Measurements from ENCODE around the gene CAMK2N1.

DNA sequence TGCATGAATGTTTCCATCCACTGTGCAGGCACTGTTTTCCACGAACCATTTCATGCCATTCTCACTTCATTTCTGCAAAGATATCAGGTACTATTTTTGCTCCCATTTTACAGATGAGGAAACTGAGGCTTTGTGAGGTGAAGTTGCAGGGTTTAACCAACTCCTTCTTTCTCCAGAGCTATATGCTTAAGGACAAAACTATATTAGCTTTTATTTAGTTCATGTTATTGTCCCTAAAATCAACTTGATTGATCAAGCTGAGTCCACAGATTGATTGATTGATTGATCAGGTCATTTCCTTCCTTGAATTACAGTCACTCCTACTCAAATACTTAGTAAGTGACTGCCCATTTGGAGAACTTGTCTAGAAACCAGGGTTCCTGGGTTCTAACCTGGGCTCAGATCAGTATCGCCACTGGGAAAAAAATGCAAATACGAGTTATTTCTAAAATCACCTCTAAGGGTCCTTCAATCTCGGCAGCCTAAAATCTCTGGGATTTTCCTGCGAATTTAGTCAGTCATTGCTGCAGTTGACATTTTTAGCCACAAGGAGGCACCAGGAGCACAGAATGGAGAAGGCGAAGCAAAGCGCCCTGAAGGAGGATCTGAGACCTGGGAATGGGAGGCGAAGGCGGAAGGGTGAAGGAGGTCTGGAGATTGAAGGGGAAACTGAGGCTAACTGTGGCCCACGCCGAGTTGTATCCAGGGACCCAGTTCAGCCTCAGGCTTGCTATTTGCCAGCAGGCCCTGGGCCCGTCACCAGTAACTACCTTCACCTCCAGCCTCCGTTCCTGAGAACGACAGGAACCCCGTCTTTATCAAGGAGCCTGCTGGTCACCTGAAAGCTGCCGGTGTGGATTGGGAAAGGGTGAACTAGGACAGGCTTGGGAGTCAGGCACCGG is 36.2 kb upstream of the CAMK2N1 start:
- TF ChIP-seq POLR2AphosphoS5 (IDR thresholded peaks at IDR 0.05; ENCODE audit: low read depth, low read length) (no peak), POLR2A (IDR thresholded peaks at IDR 0.05; ENCODE audit: low read depth, low read length) (no peak), TAF1 (IDR thresholded peaks at IDR 0.05; ENCODE audit: low read depth, low read length) (no peak)

Data from GM12891 (cell line).